Activated CD4-positive, alpha-beta T cell treated with anti-CD3 and anti-CD28 coated beads, Interleukin-2, amount 50 U/mL, for 1 hour (primary cell): Measurements from ENCODE around the gene LRRC8A.
"Not testable (repeated sequence)": the region's sequence is repeated elsewhere in the genome, so short reads cannot be mapped to it uniquely, and the experiment has no call there.

Source experiments
- DNase-seq: peaks from one replicate; pipeline ENCODE4 v3.0.0-alpha.2; 2020

The LRRC8A gene

GRCh38 chr9:128870128-128870940, 11.6 kb upstream of the LRRC8A start:
- DNase-seq: no peak

GRCh38 chr9:128870941-128871265, 11.0 kb upstream of the LRRC8A start:
- DNase-seq: not testable (repeated sequence)

- no peak for DNase-seq
Observed at GRCh38 chr9:128877852-128878251, 4.1 kb upstream of the LRRC8A start.

- no peak for DNase-seq
Observed at GRCh38 chr9:128882677-128883603, 1.0 kb downstream of the LRRC8A start.

GRCh38 chr9:128884164-128884563, 2.2 kb downstream of the LRRC8A start:
- DNase-seq: no peak

- DNase-seq: no peak
Observed at GRCh38 chr9:128885376-128885775, 3.4 kb downstream of the LRRC8A start.

GRCh38 chr9:128885798-128886197, 3.9 kb downstream of the LRRC8A start:
- DNase-seq: no peak

GRCh38 chr9:128886211-128886891, 4.4 kb downstream of the LRRC8A start:
- DNase-seq: no peak

GRCh38 chr9:128887049-128887448, 5.1 kb downstream of the LRRC8A start:
- DNase-seq: no peak

- no peak for DNase-seq
Observed at GRCh38 chr9:128887914-128888350, 6.0 kb downstream of the LRRC8A start.

- no peak for DNase-seq
Observed at GRCh38 chr9:128891321-128892220, 9.6 kb downstream of the LRRC8A start.

- DNase-seq: no peak
Observed at GRCh38 chr9:128892221-128892921, 10.4 kb downstream of the LRRC8A start.

- DNase-seq: no peak
Observed at GRCh38 chr9:128893354-128893753, 11.4 kb downstream of the LRRC8A start.

GRCh38 chr9:128894764-128895163, 12.8 kb downstream of the LRRC8A start:
- DNase-seq: no peak

- DNase-seq: no peak
Observed at GRCh38 chr9:128895556-128895955, 13.6 kb downstream of the LRRC8A start.

GRCh38 chr9:128898382-128898781, 16.4 kb downstream of the LRRC8A start:
- no peak for DNase-seq

GRCh38 chr9:128898845-128899565, 17.1 kb downstream of the LRRC8A start:
- DNase-seq: no peak

- DNase-seq: no peak
Observed at GRCh38 chr9:128899566-128900322, 17.8 kb downstream of the LRRC8A start.

- DNase-seq: no peak
Observed at GRCh38 chr9:128901379-128901778, 19.4 kb downstream of the LRRC8A start.

GRCh38 chr9:128901822-128902221, 19.9 kb downstream of the LRRC8A start:
- no peak for DNase-seq
